Astrocyte (in vitro differentiated cells and primary cell): ENCODE results near the gene ALDH1A3. TPM values are rescaled to one million over a fixed set of nuclear protein-coding genes. Genes with fewer than 3 reads are reported as not detected.

Experiments used
- DNase-seq: peaks from one replicate; pipeline ENCODE4 v3.0.0-alpha.2; 2010; ENCODE audit warnings: low read depth
- FAIRE-seq: peaks from 2 replicates; lab custom pipeline; 2011; peaks lifted over from hg19 to GRCh38; lab: Jason Lieb, UNC
- H2AFZ ChIP-seq: 2 replicates; pipeline ENCODE4 v1.6.0; 2012; ENCODE audit warnings: low read depth, low read length, inconsistent platforms
- H3K27ac ChIP-seq: 2 replicates; pipeline ENCODE4 v1.5.1; 2011; ENCODE audit warnings: low read depth, low read length, inconsistent platforms
- H3K27me3 ChIP-seq: 2 replicates; pipeline ENCODE4 v1.6.0; 2011; ENCODE audit warnings: low read length, inconsistent platforms; ENCODE audit not compliant: insufficient read depth
- H3K36me3 ChIP-seq: 2 replicates; pipeline ENCODE4 v1.5.1; 2011; ENCODE audit warnings: low read length, inconsistent platforms; ENCODE audit not compliant: insufficient read depth
- H3K4me1 ChIP-seq: 2 replicates; pipeline ENCODE4 v1.5.1; 2011; ENCODE audit warnings: low read length, inconsistent platforms; ENCODE audit not compliant: insufficient read depth
- H3K4me2 ChIP-seq: 2 replicates; pipeline ENCODE4 v1.6.0; 2012; ENCODE audit warnings: low read length, inconsistent platforms
- H3K4me3 ChIP-seq: 2 replicates; pipeline ENCODE4 v1.5.1; 2011; ENCODE audit warnings: low read depth, mild to moderate bottlenecking, low read length, inconsistent platforms; ENCODE audit not compliant: insufficient read depth
- H3K79me2 ChIP-seq: 2 replicates; pipeline ENCODE4 v1.6.0; 2012; ENCODE audit warnings: mild to moderate bottlenecking, low read length, inconsistent platforms; ENCODE audit not compliant: insufficient read depth
- H3K9ac ChIP-seq: 2 replicates; pipeline ENCODE4 v1.6.0; 2012; ENCODE audit warnings: mild to moderate bottlenecking, low read length, inconsistent platforms
- H3K9me3 ChIP-seq: 2 replicates; pipeline ENCODE4 v1.5.1; 2012; ENCODE audit warnings: low read depth, mild to moderate bottlenecking, low read length, inconsistent platforms; ENCODE audit not compliant: insufficient read depth
- H4K20me1 ChIP-seq: 2 replicates; pipeline ENCODE4 v1.6.0; 2012; ENCODE audit warnings: low read length, inconsistent platforms; ENCODE audit not compliant: insufficient read depth
- H3K27ac Mint-ChIP-seq: one replicate; pipeline ENCODE4 v1.8.0; 2021; ENCODE audit warnings: mild to moderate bottlenecking, mixed read lengths; ENCODE audit not compliant: unreplicated experiment
- H3K27me3 Mint-ChIP-seq: one replicate; pipeline ENCODE4 v1.8.0; 2021; ENCODE audit warnings: low read depth, mixed read lengths; ENCODE audit not compliant: unreplicated experiment
- H3K36me3 Mint-ChIP-seq: one replicate; pipeline ENCODE4 v1.8.0; 2021; ENCODE audit warnings: low read depth, mixed read lengths; ENCODE audit not compliant: unreplicated experiment
- H3K4me1 Mint-ChIP-seq: one replicate; pipeline ENCODE4 v1.8.0; 2021; ENCODE audit warnings: low read depth, mixed read lengths; ENCODE audit not compliant: unreplicated experiment
- H3K4me3 Mint-ChIP-seq: one replicate; pipeline ENCODE4 v1.8.0; 2021; ENCODE audit warnings: mild to moderate bottlenecking, moderate library complexity, mixed read lengths; ENCODE audit not compliant: unreplicated experiment
- H3K9me3 Mint-ChIP-seq: one replicate; pipeline ENCODE4 v1.8.0; 2021; ENCODE audit warnings: mild to moderate bottlenecking, mixed read lengths; ENCODE audit not compliant: unreplicated experiment
- EZH2 ChIP-seq: IDR thresholded peaks from 2 replicates; pipeline ENCODE4 v1.6.1; 2012; ENCODE audit warnings: mild to moderate bottlenecking, low read length, inconsistent platforms; ENCODE audit not compliant: insufficient read depth
- total RNA-seq: library from RNA; stranded (reverse); gene quantifications from 2 replicates; pipeline ENCODE4 v1.2.1, GENCODE V29; 2021
- TF ChIP-seq, protein P1 (sequence below): IDR thresholded peaks from 2 replicates; pipeline ENCODE4 v1.5.1; 2011; ENCODE audit warnings: low read depth, mild to moderate bottlenecking, inconsistent platforms, low read length, moderate library complexity; ENCODE audit not compliant: insufficient read depth

Gene ALDH1A3
- total RNA-seq, 1 donor from 2014 or later: 0.95 TPM

DNA sequence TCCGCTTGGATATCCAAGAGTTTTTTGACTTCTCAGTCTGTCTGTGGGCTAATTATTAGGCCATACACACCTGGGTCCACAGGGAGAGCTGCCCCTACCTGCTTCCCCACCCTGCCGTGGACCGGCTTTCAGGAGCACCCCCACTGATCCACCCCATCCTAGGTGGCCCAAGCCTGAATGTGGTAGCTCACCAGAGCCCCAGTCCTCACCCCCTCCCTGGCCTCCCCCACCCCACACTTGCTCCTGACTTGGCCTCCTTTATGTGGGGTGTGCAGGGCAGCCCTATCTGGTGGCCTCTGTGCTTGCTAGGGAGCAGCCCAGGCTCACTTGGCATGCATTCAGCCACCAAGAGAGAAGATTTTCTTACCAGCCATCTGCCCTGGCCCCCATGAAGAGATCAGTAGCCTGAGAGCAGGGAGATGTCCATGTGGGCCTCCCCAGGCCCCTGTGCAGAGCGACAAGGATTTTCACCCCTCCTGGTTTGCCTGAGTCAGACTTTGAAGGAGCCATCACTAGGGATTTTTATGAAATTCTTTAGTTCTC, 50.7 kb downstream of the ALDH1A3 start:
- H3K9me3 ChIP-seq: no peaks in the 10 kb centered on the region
- no peaks in the 10 kb centered on the region for H3K9me3 Mint-ChIP-seq
- no peaks in the 10 kb centered on the region for H3K4me1 ChIP-seq
- H3K27me3 ChIP-seq: peaks cover 2% of the 10 kb centered on the region
- no peaks in the 10 kb centered on the region for H3K36me3 ChIP-seq
- no peaks in the 10 kb centered on the region for H3K36me3 Mint-ChIP-seq
- no peak overlapping the region for H2AFZ ChIP-seq
- H3K4me1 Mint-ChIP-seq: peaks cover 7% of the 10 kb centered on the region
- FAIRE-seq: no peak
- H3K27ac ChIP-seq: no peak overlapping the region
- H4K20me1 ChIP-seq: peaks cover 5% of the 10 kb centered on the region
- no peak overlapping the region for H3K4me3 Mint-ChIP-seq
- no peak overlapping the region for H3K9ac ChIP-seq
- H3K4me3 ChIP-seq: no peak overlapping the region
- H3K4me2 ChIP-seq: no peak overlapping the region
- peaks cover 10% of the 10 kb centered on the region for H3K27me3 Mint-ChIP-seq
- no peaks in the 10 kb centered on the region for H3K79me2 ChIP-seq
- no peak overlapping the region for H3K27ac Mint-ChIP-seq
- DNase-seq: no peak
- TF ChIP-seq, protein P1, sequence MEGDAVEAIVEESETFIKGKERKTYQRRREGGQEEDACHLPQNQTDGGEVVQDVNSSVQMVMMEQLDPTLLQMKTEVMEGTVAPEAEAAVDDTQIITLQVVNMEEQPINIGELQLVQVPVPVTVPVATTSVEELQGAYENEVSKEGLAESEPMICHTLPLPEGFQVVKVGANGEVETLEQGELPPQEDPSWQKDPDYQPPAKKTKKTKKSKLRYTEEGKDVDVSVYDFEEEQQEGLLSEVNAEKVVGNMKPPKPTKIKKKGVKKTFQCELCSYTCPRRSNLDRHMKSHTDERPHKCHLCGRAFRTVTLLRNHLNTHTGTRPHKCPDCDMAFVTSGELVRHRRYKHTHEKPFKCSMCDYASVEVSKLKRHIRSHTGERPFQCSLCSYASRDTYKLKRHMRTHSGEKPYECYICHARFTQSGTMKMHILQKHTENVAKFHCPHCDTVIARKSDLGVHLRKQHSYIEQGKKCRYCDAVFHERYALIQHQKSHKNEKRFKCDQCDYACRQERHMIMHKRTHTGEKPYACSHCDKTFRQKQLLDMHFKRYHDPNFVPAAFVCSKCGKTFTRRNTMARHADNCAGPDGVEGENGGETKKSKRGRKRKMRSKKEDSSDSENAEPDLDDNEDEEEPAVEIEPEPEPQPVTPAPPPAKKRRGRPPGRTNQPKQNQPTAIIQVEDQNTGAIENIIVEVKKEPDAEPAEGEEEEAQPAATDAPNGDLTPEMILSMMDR: no peak
- TF ChIP-seq EZH2: no peak

DNA sequence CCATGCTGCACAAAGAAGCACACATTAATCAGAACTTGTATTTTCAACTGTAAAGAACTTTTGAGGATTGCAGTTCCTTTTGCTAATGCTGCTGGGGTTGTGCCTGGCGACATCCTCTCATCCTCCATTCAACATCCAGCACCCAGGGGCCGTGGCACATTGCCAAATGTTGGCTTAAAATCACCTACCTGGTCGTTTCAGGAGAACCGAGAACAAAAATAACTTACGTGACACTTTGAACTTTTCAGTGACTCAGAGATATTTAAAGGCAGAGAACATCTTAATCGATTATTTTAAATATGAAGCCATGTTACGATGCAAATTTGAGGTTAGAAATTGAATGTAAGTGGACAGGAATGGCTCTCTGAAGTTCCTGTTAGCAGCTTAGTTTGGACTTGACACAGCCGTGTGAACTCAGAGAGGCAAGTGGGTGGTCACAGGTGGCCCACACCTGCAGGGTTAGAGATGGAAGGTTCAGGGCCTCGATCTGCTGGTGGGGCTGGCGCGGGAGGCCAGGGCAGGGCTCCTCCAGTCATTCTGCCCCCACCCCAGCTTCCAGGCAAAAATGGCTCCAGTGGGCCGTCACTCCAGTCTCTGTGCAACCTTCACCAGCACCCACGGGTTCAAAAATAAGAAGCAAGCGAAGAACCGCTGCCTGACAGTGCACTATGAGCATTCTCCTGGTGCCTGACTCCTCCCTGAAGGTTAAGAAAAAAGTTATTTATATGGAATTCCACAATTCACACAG, 51.7 kb downstream of the ALDH1A3 start:
- peaks cover 10% of the 10 kb centered on the region for H3K27me3 Mint-ChIP-seq
- no peaks in the 10 kb centered on the region for H3K9me3 Mint-ChIP-seq
- Histone ChIP-seq H3K4me2 (no peak overlapping the region), H4K20me1 (peaks cover 5% of the 10 kb centered on the region), H3K9ac (no peak overlapping the region), H2AFZ (no peak overlapping the region), H3K4me1 (no peaks in the 10 kb centered on the region), H3K9me3 (no peaks in the 10 kb centered on the region), H3K36me3 (no peaks in the 10 kb centered on the region), H3K79me2 (no peaks in the 10 kb centered on the region), H3K4me3 (no peak overlapping the region), H3K27ac (no peak overlapping the region), H3K27me3 (peaks cover 2% of the 10 kb centered on the region)
- TF ChIP-seq, protein P1: no peak
- TF ChIP-seq EZH2: no peak
- FAIRE-seq (no peak), DNase-seq (no peak)
- peaks cover 7% of the 10 kb centered on the region for H3K4me1 Mint-ChIP-seq
- no peak overlapping the region for H3K27ac Mint-ChIP-seq
- H3K36me3 Mint-ChIP-seq: peaks cover 2% of the 10 kb centered on the region
- no peak overlapping the region for H3K4me3 Mint-ChIP-seq
